CD4-positive, alpha-beta T cell treated with Interleukin-6 at 100 ng/mL for 8 hours (primary cell): ENCODE data around the gene CEP63.
"Not testable (repeated sequence)": the region's sequence is repeated elsewhere in the genome, so short reads cannot be mapped to it uniquely, and the experiment has no call there.

Source experiments
- DNase-seq: peaks from one replicate; pipeline ENCODE4 v3.0.0-alpha.2; 2020; ENCODE audit warnings: mixed read lengths, low spot score

Gene CEP63

DNA sequence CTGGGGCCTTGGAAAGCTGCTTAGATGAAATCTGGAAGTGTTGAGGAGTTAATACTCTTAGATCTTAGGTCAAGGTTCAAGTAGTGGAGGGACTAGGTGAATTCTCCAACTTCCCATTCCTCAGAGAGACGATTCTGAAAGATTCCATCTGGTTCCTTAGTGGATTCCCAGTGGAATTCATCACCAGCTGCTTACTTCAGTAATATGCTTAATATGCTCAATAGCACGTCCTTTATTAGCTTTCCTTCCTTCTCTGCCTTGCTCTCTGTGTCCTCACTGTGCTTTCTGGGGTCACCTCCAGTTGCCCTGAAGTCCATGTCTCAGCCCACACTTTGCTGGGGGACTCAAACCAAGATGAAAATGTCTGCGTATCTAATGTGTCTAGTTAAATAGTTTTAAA, 31.0 kb downstream of the CEP63 start:
- DNase-seq, result no peak

DNA sequence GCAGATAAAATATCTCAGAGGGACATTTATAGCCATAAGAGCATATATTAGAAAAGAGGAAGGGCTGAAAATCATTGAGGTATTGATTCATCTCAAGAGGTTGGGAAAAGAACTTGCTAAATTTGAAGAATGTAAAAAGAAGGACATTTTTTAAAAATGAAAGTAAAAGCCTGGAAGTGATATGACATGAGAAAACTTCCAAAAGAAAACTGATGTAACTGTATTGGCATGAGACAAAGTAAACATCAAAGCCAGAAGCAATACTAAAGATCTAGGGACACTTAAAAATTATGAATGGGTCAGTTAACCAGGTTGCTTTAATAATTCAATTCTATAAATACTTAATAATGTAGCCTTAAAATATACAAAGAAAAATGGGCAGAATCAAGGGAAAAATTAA, 31.9 kb downstream of the CEP63 start:
- no peak for DNase-seq

DNA sequence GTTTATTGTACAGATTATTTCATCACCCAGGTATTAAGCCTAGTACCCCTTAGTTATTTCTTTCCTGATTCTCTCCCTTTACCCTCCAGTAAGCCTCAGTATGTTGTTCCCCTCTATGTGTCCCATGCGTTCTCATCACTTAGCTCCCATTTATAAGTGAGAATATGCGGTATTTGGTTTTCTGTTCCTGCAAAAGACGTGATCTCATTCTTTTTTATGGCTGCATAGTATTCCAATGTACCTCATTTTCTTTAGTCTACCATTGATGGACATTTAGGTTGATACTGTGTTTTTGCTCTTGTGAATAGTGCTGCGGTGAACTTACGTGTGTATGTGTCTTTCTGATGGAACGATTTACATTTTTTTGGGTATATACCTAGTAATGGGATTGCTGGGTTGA, 36.7 kb downstream of the CEP63 start:
- DNase-seq, result no peak

DNA sequence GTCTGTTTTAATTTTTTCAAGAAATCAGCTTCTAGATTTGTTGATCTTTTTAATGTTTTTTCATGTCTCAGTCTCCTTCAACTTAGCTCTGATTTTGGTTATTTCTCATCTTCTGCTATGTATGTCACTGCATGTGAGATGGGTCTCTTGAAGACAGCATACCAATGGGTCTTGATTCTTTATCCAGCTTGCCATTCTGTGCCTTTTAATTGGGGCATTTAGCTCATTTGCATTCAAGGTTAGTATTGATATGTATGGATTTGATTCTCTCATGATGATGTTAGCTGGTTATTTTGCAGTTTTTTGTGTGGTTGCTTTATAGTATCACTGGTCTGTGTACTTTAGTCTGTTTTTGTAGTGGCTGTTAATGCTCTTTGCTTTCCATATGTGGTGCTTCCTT, 39.4 kb downstream of the CEP63 start:
- DNase-seq, result no peak

DNA sequence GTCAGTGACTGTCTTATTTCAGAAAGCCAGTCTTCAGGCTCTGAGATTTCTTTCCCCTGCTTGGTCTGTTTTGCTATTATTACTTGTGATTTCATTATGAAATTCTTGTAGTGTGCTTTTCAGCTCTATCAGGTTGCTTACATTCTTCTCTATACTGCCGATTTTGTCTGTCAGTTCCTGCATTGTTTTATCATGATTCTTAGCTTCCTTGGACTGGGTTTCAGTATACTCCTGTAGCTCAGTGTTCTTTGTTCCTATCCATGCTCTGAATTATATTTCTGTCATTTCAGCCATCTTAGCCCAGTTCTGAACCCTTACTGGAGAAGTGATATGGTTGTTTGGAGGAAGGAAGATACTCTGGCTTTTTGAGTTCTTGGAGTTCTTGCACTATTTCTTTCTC, 40.5 kb downstream of the CEP63 start:
- DNase-seq, result no peak

DNA sequence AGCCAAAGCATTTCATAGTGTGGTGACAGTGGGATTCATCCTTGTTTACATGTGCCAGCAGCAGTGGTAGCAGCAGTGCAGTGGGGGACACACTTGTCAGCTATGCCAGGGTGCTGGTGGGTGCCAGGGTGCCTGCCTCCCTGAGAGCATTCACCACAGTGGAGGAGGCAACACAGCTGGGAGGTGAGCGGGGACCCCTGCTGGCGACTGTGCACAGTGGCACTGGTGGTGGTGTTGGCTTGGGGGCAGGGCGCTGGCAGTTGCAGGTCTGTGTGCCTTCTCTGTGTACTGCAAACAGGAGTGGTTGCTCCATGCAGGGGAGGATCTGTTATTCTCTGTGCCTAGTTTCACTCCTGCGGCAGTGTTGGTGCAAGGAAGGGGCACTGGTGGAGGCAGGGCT, 41.2 kb downstream of the CEP63 start:
- no peak for DNase-seq

DNA sequence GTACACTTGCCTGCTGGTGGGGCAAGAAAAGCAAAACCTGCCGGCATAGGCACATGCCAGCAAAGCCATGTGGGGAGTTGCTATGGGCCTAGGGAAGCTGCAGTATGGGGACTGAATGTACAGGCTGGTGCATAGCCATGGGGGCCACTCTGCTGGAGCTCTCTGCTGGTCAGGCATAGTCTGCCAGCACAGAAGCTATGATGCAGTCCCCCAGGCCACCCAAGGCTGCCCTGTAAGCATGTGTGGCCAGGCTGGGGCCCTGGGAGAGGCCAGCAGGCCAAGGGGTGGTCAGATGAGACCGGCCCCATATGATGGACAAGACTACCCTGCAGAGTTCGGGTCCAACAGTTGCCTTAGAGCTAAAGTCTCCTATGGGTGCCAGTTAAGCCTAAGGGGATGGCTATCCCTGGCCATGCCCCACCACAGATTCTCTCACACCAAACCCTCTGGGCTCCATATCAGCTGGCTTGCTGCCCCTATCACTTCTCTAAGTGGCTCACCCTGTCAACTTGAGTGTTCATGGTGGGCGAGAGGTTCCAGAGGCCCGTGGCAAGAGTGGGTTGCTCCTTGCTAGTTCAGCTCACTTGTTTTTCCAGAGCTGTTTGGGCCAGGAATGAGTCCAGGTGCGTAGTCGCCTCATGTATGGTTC, 41.8 kb downstream of the CEP63 start:
- DNase-seq, result no peak

DNA sequence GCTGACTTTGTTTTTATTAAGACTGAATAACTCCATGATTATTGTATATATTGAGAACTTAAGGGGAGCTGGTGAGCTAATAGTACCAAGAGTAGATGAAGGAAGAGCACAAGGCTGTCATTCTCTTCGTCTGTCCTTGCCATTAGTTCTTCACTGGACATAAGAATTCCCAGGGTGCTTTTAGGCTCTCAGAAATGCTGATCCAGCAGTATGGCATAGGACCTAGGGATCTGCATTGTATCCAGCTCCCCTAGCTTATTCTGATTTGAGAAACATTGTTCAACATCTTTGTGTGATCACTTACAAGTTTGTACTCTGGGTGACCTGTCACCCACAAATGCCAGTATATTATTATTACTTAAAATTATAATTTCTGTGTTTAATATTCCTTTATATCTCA, 47.6 kb downstream of the CEP63 start:
- DNase-seq, result no peak

DNA sequence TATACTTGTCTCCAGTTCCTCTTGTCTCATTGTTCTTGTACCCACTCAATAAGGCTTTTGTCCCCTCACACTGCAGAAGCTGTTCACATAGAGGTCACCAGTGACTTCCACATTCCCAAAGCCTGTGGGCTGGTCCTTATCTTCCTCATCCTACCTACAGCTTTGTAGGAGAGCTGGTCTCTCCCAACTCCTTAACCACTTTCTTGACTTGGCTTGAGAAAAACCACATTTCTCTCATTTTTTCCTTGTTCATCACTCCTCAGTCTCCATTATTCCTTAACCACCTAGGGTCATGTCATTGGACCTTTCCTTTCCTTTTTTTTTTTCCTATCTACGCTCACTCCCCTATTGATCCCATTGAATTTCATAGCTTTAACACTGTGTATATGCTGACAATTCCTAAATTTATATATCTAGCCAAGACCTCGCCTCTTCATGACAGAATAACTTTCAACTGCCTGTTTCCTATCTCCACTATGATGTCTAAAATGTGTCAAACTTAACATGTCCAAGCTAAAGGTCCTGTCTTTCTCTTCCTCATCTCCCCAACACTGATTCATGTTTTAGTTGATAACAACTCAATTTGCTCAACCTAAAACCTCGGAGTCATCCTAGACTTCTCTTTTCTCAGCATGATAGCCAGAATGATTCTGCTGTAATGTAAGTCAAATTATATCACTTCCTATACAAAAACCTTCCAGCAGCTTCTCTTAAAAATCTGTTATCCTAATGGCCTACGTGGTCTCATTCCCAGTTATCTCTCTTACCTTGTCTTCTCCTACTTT, 49.5 kb downstream of the CEP63 start:
- DNase-seq, result no peak

DNA sequence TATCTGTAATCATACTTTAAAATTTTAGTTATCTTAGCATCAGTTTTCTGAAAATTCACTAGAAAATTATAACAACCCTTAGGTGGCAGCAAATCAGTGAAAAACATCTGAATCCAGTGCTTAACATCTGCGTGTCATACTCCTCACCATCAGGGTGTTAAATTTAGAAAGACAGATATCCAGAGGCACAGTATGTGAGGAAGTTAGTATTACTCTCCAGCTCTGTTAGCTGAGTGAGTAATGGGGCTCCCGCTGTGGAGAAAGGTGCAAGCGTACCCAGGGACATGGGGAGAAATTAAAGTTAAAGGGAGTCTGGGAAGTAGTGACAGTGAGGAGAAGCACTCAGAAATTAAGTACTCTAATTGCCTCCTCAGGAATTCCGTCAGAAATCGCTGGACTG, 50.9 kb downstream of the CEP63 start:
- no peak for DNase-seq

DNA sequence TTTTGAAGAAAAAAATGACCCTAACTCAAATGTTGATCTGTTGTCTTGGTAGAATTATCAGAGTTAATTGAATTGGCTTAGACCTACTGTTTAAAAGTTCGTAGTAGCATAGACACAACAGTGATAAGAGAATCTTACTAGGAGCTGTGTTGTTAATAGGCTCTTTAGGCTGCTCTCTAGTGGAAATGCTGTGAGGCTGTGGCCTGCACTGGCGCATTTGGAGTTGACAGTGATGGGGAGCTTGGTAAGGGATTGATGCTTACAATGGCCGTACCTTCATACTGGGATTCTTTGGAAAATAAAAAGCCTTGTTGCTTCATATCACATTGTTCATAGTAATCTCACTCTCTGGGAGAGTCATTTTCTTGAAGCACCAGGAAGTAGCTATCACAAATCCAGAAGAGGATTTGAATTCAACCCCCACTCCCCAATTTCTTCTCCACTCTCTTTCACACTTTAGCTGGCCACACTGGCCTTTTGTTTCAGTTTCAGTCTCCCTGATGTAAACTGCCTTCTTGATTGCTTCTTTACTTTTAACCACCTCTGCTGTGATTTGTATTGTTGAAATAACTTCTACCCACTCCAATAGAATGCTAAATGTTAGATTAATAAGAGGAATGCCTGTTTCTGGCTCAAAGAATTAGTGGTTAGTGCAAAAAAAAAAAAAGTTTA, 56.6 kb downstream of the CEP63 start:
- no peak for DNase-seq

DNA sequence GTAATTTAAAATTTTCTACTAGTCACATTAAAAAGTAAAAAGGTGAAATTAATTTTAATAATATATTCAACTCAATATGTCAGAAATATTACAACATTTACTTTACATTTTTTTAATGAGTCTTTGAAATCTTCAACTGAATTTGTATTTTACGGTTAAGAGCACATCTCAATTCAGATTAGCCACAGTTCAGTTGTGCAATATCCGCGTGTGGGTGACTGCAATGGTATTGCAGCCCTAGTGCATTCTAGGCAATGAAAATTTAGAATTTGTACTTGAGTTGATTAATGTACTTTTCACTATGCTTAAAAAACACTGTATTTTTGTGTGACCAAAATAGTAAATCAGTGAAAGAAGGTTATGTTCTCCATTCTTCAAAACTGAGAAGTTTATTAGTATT, 57.3 kb downstream of the CEP63 start:
- DNase-seq, result no peak

DNA sequence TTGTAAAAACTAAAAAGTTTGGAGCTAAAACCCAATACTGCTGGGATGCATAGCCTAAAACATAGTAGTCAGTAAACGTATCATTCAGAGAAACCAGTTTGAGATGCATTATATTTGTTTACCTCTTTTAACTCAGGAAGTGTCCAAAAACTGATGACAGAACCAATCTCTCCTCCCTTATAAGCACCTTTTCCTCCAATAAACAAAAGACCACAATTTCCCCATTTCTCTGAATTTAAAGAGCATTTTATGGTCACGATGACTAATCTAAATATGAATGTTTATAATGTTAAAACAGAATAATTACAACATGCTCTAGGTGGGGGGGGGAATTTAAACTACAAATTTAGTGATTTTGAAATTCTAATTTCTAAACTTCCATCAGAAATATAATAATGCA, 58.5 kb downstream of the CEP63 start:
- DNase-seq, result no peak

DNA sequence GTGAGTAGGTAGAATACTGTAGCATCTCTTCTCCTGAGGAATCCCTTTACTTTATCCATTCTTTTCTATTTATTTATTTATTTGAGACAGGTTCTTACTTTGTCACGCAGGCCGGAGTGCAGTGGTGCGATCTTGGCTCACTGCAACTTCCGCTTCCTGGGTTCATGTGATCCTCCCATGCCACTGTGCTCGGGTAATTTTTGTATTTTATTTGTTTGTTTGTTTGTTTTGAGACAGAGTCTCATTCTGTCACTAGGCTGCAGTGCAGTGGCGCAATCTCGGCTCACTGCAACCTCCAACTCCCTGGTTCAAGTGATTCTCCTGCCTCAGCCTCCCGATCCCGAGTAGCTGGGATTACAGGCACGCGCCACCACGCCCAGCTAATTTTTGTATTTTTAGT, 58.9 kb downstream of the CEP63 start:
- not testable (repeated sequence) for DNase-seq

DNA sequence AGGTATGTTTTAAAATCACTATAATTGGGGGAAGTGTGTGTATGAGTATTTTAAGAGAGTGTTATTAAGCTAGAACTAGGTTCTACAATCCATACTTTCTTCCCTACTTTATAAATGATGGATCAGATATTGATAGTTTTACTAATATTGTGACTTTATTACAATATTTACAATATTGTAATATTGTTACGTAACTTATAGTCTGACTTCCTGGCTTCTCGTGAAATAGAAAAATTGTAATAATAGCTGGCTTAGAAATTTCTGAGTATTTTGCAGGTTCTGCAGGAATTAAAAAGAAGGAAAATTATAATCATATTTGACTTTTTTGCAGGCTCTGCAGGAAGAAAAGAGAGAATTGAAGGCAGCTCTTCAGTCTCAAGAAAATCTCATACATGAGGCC, 60.0 kb downstream of the CEP63 start:
- no peak for DNase-seq

DNA sequence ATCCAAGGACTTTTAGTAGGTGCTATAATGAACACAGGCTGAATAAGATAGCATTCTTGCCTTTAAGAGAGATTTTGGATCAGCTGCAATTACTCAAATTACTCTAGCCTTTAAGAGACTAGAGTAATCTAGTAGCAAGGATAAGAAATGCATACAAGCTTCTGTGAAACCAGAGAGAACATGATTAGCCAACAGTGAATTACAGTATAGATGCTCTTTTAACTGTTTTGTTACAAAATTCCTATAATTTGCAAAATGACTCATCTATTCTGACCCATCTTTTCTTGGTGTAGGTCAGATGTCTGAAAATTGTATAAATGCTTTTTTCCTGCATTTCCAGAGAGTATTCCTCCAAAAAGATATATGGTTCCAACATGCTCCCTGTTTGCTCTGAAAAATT, 66.9 kb downstream of the CEP63 start:
- no peak for DNase-seq

DNA sequence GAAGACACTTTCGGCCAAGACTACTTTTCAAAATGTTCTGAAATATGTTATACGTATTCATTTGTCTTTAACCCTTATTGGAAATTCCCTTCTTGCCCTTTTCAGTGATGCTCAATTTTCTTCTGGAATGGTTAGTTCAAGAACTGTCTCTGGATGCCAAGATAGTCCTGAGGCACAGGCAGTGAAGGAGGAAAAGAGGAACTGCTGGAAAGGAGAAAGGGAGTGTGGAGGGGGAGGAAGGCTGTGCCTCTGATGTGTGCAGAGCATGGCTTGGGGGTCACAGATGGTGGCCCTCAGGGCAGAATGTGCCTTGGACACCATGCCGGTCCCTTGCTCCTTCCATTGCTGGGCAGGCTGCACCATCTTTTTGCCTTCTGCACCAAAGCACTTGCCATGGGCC, 73.7 kb downstream of the CEP63 start:
- no peak for DNase-seq

DNA sequence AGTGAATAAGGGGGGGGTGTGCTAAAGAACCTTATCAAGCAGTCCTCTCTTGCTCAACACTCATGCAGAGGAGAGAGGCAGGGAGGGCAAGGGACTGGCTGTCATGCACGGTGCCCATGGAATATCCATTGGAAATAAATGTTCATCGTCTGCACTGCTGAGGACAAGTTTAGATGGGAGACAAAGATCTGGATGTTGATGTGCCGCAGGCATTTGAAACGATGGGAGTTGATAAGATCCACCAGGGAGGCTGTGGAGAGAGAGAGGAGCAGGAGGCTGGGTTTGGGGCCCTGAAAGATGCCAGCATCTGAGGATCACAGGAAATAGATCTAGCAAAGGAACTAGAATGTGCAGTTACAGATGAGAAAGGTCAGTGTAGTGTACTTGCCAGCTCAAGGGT, 76.2 kb downstream of the CEP63 start:
- DNase-seq, result no peak

DNA sequence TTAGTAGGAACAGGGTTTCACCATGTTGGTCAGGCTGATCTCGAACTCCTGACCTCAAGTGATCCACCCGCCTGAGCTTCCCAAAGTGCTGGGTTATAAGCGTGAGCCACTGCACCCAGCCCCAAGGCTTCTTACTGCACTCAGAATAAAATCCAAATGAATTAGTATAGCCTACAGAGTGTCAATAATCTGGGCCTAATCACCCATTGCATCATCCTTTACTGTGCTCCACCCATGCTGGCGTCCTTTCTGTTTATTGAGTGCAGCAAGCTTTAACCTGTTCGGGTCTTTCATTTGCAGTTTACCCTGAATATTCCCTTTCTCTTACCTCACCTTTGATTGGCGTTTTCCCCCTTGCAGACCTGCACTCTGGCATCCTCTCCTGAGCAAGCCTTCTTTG, 77.7 kb downstream of the CEP63 start:
- no peak for DNase-seq

DNA sequence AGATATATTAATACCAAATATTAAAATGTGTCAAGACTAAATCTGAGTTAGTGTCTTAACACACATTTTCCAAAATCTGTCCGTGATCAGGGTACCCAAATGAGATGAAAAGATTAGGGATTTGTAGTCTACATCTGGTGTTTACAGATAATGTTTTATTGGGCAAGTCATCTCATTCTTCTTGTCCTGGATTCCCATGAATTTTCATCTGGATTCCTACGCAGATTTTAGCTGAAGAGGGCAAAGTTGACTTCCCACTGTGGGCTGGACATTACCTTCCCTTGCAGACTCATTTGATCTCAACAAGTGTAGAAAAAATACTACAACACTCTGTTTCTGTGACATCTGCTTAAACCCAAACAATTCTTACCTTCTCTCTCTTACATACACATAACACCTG, 79.1 kb downstream of the CEP63 start:
- no peak for DNase-seq

DNA sequence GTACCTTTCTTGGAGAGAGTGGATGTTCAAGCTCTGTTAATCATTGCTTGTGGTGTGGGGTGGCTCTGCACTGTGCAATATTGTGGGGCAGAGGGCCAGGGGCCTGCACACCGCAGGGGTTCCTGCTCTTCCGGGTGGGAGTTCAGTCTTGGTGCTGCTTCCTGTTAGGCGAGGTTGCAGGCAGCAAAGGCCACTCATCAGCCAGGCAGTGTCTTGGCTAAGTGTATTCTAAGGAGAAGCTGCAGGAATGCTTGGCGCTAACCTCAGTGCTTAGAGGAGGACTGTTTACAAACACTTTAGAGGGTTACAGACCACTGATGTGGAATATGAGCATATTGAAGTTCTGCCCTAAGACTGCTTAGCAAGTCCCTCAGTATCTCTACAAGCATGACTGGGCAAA, 81.7 kb downstream of the CEP63 start:
- DNase-seq, result no peak

DNA sequence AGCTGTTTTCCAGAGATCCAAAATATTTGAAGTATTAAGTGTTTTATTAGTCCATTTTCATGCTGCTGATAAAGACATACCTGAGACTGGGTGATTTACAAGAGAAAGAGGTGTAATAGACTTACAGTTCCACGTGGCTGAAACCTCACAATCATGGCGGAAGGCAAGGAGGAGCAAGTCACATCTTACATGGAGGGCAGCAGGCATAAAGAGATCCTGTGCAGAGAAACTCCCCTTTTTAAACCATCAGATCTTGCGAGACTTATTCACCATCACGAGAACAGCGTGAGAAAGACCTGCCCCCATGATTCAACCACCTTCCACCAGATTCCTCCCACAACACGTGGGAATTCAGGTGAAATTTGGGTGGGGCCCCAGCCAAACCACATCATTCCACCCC, 82.9 kb downstream of the CEP63 start:
- no peak for DNase-seq

DNA sequence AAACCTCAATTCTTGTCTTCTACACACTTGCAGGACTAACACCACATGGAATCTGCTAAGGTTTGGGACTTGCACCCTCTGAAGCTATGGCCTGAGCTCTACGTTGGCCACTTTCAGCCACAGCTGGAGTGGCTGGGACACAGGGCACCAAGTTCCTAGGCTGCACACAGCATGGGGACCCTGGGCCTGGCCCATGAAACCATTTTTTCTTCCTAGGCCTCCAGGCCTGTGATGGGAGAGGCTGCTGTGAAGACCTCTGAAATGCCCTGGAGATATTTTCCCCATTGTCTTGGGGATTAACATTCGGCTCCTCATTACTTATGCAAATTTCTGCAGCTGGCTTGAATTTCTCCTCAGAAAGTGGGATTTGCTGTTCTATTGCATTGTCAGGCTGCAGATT, 84.0 kb downstream of the CEP63 start:
- not testable (repeated sequence) for DNase-seq

DNA sequence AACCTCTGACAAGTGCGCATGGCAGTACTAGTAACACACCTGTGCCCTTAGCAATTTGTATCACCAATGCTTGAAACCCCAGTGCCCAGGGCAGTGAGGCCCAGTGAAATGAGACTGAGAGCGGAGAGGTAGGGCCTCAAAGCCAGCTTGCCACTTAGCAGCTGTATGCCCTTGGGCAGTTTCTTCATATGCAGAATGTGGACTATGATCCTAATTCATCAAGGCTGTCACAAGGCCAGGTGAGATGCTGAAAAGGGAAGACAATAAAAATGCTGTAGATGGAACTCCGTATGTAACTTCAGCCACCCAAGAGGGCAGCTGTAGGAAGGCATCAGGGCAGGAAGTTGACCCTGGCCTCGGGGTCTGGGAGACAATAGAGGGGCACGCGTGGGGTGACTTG, 90.6 kb downstream of the CEP63 start:
- no peak for DNase-seq
